Fibroblast of mammary gland (primary cell): ENCODE measurements around the gene GNG12.

Experiments used
- DNase-seq: peaks from one replicate; pipeline ENCODE4 v3.0.0-alpha.2; 2010; ENCODE audit warnings: low read depth
- H3K4me3 ChIP-seq: 2 replicates; pipeline ENCODE4 v1.5.1; 2011; ENCODE audit warnings: low read depth, mild to moderate bottlenecking, low read length, moderate library complexity; ENCODE audit not compliant: control insufficient read depth
- CTCF ChIP-seq: conservative IDR thresholded peaks from 2 replicates; pipeline ENCODE4 v1.5.1; 2011; ENCODE audit warnings: low read depth, low read length, inconsistent platforms; ENCODE audit not compliant: control insufficient read depth, insufficient read depth

GNG12 gene

GRCh38 chr1:67785847-67786753 is 47.2 kb downstream of the GNG12 start:
- DNase-seq, result peak; percentile 57

GRCh38 chr1:67784545-67785186 is 48.6 kb downstream of the GNG12 start:
- no peak overlapping the region for H3K4me3 ChIP-seq
- DNase-seq, result no peak
- no peak for TF ChIP-seq CTCF

More at GRCh38 chr1:67785847-67786753, 47.2 kb downstream of the GNG12 start:
- TF ChIP-seq CTCF, result no peak
- no peak overlapping the region for H3K4me3 ChIP-seq

- DNase-seq, result no peak
- no peak overlapping the region for H3K4me3 ChIP-seq
- TF ChIP-seq CTCF, result no peak
These were observed 52.6 kb downstream of the GNG12 start for GRCh38 chr1:67780637-67781036.

GRCh38 chr1:67777440-67777839 is 55.8 kb downstream of the GNG12 start:
- no peak for TF ChIP-seq CTCF
- DNase-seq, result no peak
- no peak overlapping the region for H3K4me3 ChIP-seq

GRCh38 chr1:67777016-67777415 is 56.3 kb downstream of the GNG12 start:
- no peak for TF ChIP-seq CTCF

GRCh38 chr1:67773462-67773861 is 59.8 kb downstream of the GNG12 start:
- H3K4me3 ChIP-seq, result no peak overlapping the region
- peak; percentile 32 for DNase-seq
- no peak for TF ChIP-seq CTCF

More at GRCh38 chr1:67777016-67777415, 56.3 kb downstream of the GNG12 start:
- no peak for DNase-seq
- H3K4me3 ChIP-seq, result no peak overlapping the region
